K562 (cell line): Measurements from ENCODE around the gene ST3GAL5. TPM values are rescaled to one million over a fixed set of nuclear protein-coding genes. Genes with fewer than 3 reads are reported as not detected.

Experiments
- ATAC-seq: fragments of 200-7000 bp; cut with Tn5 transposase; 3 replicates; pipeline ENCODE4 v1.9.1; 2020; ENCODE audit warnings: moderate library complexity
- BruUV-seq: library from RNA; stranded (reverse); fragments of 400-500 nt; replicated peaks from 2 replicates; lab custom pipeline; 2021; lab: Mats Ljungman, UMichigan
- CTCF ChIA-PET: fragments of 300-600 bp; formaldehyde crosslinking; extraction: SDS; loops from one replicate; lab custom pipeline; 2021; ENCODE audit warnings: low intra/inter-chr PET ratio; lab: Yijun Ruan, JAX
- POLR2A ChIA-PET: fragments of 300-600, 350-650 bp; sonication (Branson Sonifier 250); formaldehyde crosslinking; extraction: SDS; loops from one replicate; lab custom pipeline; 2021; ENCODE audit warnings: antibody characterized with exemption, inconsistent platforms; lab: Yijun Ruan, JAX
- DNase-seq, 4 experiments: peaks; one replicate each; pipeline versions ENCODE4 v3.0.0 to v3.0.0-alpha.2; 2011 to 2018; ENCODE audit warnings: low spot score in 3 of 4, mixed read lengths in 3 of 4; ENCODE audit errors: extremely low read depth in 1 of 4
- FAIRE-seq: peaks from 2 replicates; lab custom pipeline; 2011; peaks lifted over from hg19 to GRCh38; lab: Jason Lieb, UNC
- H2AFZ ChIP-seq: 2 replicates; pipeline ENCODE4 v1.6.0; 2011; ENCODE audit warnings: low read depth, low read length, control low read depth, inconsistent platforms
- H3K27ac ChIP-seq: fragments of 200-600 bp; 3 replicates; pipeline ENCODE4 v1.8.0; 2011; ENCODE audit warnings: low read depth, mild to moderate bottlenecking, control low read depth, inconsistent platforms, low read length, moderate library complexity, mixed read lengths; ENCODE audit errors: extremely low read depth
- H3K27me3 ChIP-seq, 2 experiments: fragments of 300-600 bp in 1 of 2; 2 replicates in 1 of 2; 3 replicates in 1 of 2; pipeline versions ENCODE4 v1.6.0 to v1.8.0; 2011; ENCODE audit warnings: inconsistent platforms in 2 of 2, low read length in 2 of 2, mild to moderate bottlenecking in 1 of 2, mixed read lengths in 1 of 2, moderate library complexity in 1 of 2; ENCODE audit not compliant: control insufficient read depth in 2 of 2, insufficient read depth in 2 of 2
- H3K36me3 ChIP-seq: fragments of 300-600 bp; 3 replicates; pipeline ENCODE4 v1.8.0; 2011; ENCODE audit warnings: mild to moderate bottlenecking, low read length, inconsistent platforms; ENCODE audit not compliant: control insufficient read depth, insufficient read depth
- H3K4me1 ChIP-seq, 2 experiments: fragments of 200-600 bp in 1 of 2; replicated peaks in 1 of 2; 2 replicates in 1 of 2; 3 replicates in 1 of 2; pipeline versions ENCODE4 v1.5.1 to v1.8.0; 2011; ENCODE audit warnings: inconsistent platforms in 2 of 2, low read length in 2 of 2, mild to moderate bottlenecking in 1 of 2, mixed read lengths in 1 of 2, moderate library complexity in 1 of 2; ENCODE audit not compliant: control insufficient read depth in 2 of 2, insufficient read depth in 2 of 2
- H3K4me2 ChIP-seq: 2 replicates; pipeline ENCODE4 v1.6.1; 2011; ENCODE audit warnings: low read length, control low read depth, inconsistent platforms, mixed read lengths; ENCODE audit not compliant: insufficient read depth
- H3K4me3 ChIP-seq: fragments of 200-600 bp; sonication (generic), shearing (Covaris generic); 2 replicates; pipeline ENCODE4 v1.5.1; 2016; ENCODE audit warnings: control low read depth, inconsistent platforms
- H3K79me2 ChIP-seq: fragments of 200-600 bp; 3 replicates; pipeline ENCODE4 v1.8.0; 2011; ENCODE audit warnings: low read length, inconsistent platforms; ENCODE audit not compliant: control insufficient read depth, insufficient read depth
- H3K9ac ChIP-seq, 2 experiments: 2 replicates each; pipeline versions ENCODE4 v1.6.0 to v1.6.1; 2011; ENCODE audit warnings: low read depth in 2 of 2, low read length in 2 of 2, control low read depth in 1 of 2, inconsistent platforms in 1 of 2, mild to moderate bottlenecking in 1 of 2, mixed read lengths in 1 of 2; ENCODE audit not compliant: insufficient read depth in 1 of 2
- H3K9me1 ChIP-seq: one replicate; pipeline ENCODE4 v1.6.0; 2011; ENCODE audit warnings: inconsistent platforms, mild to moderate bottlenecking, low read length, moderate library complexity; ENCODE audit not compliant: control insufficient read depth, insufficient read depth
- H3K9me3 ChIP-seq: replicated peaks from 2 replicates; pipeline ENCODE4 v1.5.1; 2011; ENCODE audit warnings: low read depth, low read length, inconsistent platforms; ENCODE audit not compliant: control insufficient read depth, insufficient read depth
- H4K20me1 ChIP-seq: replicated peaks from 2 replicates; pipeline ENCODE4 v1.6.1; 2011; ENCODE audit warnings: low read length, inconsistent platforms, mixed read lengths; ENCODE audit not compliant: control insufficient read depth, insufficient read depth
- ATF2 ChIP-seq: sonication (generic); formaldehyde crosslinking; IDR thresholded peaks from 2 replicates; pipeline ENCODE4 v1.8.1; 2022; ENCODE audit warnings: missing genetic modification reagents
- CBX5 ChIP-seq: IDR thresholded peaks from 2 replicates; pipeline ENCODE4 v1.6.1; 2014; ENCODE audit warnings: low read depth, borderline replicate concordance
- CCNT2 ChIP-seq: IDR thresholded peaks from 2 replicates; pipeline ENCODE4 v1.6.1; 2011; ENCODE audit warnings: borderline replicate concordance, low read depth, mild to moderate bottlenecking, moderate library complexity, mixed read lengths, low read length; ENCODE audit not compliant: insufficient read length; ENCODE audit errors: extremely low read depth
- MAX ChIP-seq: sonication (generic); formaldehyde crosslinking; IDR thresholded peaks from 2 replicates; pipeline ENCODE4 v1.9.0; 2022; ENCODE audit warnings: mild to moderate bottlenecking, missing genetic modification reagents
- SETDB1 ChIP-seq: IDR thresholded peaks from one replicate; pipeline ENCODE4 v1.6.1; 2012; ENCODE audit warnings: low read length, control low read depth, inconsistent platforms
- SNIP1 ChIP-seq: fragments of 450-650 bp; IDR thresholded peaks from 2 replicates; pipeline ENCODE4 v1.7.1; 2017; ENCODE audit warnings: low read depth, mild to moderate bottlenecking
- ZKSCAN3 ChIP-seq: fragments of 250-450 bp; sonication (Bioruptor Pico); IDR thresholded peaks from 2 replicates; pipeline ENCODE4 v1.4.0; 2020
- WGBS: fragments of 100-300 bp; shearing (Covaris generic); methylation state at CpG from one replicate; pipeline ENCODE4 v1.1.6; 2016; ENCODE audit warnings: low coverage, mixed read lengths; ENCODE audit not compliant: insufficient coverage; ENCODE audit errors: missing lambda C conversion rate; 5-methylcytosine and 5-hydroxymethylcytosine counted together
- in situ Hi-C: fragments of 300-500 bp; cut with MboI; formaldehyde crosslinking; loops from 4 replicates; pipeline ENCODE4 v1.15.0; 2018; ENCODE audit warnings: inconsistent platforms, mixed read lengths
- intact Hi-C: fragments of 100-400 bp; cut with micrococcal nuclease; formaldehyde crosslinking; loops from 2 replicates; pipeline ENCODE4 v1.14.2; 2022
- polyA plus RNA-seq, 8 experiments: library from polyadenylated mRNA; depleted of rRNA in 4 of 8; stranded (reverse) in 5 of 8; unstranded in 3 of 8; fragments of >200 nt; fragmentation: Nextera tagmentation in 2 of 8; fragmentation: Illumina TruSeq in 1 of 8; extraction: Ambion mirVana in 2 of 8; extraction: Trizol in 1 of 8; gene quantifications; 2 replicates each; pipeline versions ENCODE4 v1.2.1 to v1.2.3, GENCODE V29; 2011 to 2014; ENCODE audit warnings: inconsistent platforms in 1 of 8, missing spikeins in 1 of 8
- total RNA-seq, 7 experiments: library from RNA; depleted of rRNA in 6 of 7; stranded (reverse); fragments of >200 nt in 6 of 7; fragmentation: Illumina TruSeq in 2 of 7; extraction: Trizol in 2 of 7; gene quantifications; 2 replicates each; pipeline versions ENCODE4 v1.2.1 to v1.2.3, GENCODE V29; 2011 to 2021; ENCODE audit warnings: low replicate concordance in 1 of 7

The ST3GAL5 gene
- total and polyA plus RNA-seq, 9 of the 15 experiments (the other 6 are each of a cell fraction or from before 2014, with no cell fraction given), result 1.6 to 10.0 (median 4.2) TPM

GRCh38 chr2:85844486-85844885, 44.3 kb downstream of the ST3GAL5 start:
- H3K4me3 ChIP-seq, result no peak overlapping the region
- no peaks in the 10 kb centered on the region for H3K9me1 ChIP-seq
- no peaks in the 10 kb centered on the region for H3K27me3 ChIP-seq
- no peaks in the 10 kb centered on the region for H3K79me2 ChIP-seq
- BruUV-seq, result no TSS peak
- ChIA-PET CTCF (no interaction called here), POLR2A (interaction anchor here (0.6 kb wide), 1 partner anchor 251 kb away, joined by 3 read pairs; no protein-coding TSS in a partner anchor)
- in situ Hi-C loops (no loop called here), intact Hi-C loops (no loop called here)
- ATAC-seq (no peak), FAIRE-seq (no peak), DNase-seq (no peak)
- no peak overlapping the region for H3K27ac ChIP-seq
- H3K9me3 ChIP-seq, result no peaks in the 10 kb centered on the region
- WGBS, result 42% methylated on average over 4 of the region's 4 CpGs
- peaks cover 2% of the 10 kb centered on the region; the same call in 1 of the 3 replicates for H3K36me3 ChIP-seq
- H3K4me1 ChIP-seq, result peaks cover 1 to 7% of the 10 kb centered on the region in 2 experiments; a peak in 3 of 5 replicates
- no peak overlapping the region for H3K9ac ChIP-seq
- no peak overlapping the region for H3K4me2 ChIP-seq
- no peak for TF ChIP-seq CCNT2
- no peak for TF ChIP-seq ZKSCAN3 (CRISPR knock-in tag)
- TF ChIP-seq MAX, result no peak
- no peak for TF ChIP-seq SNIP1
- TF ChIP-seq ATF2 (CRISPR knock-in tag), result no peak
- no peak for TF ChIP-seq SETDB1
- no peak for TF ChIP-seq CBX5
- H4K20me1 ChIP-seq, result no peaks in the 10 kb centered on the region
- H2AFZ ChIP-seq, result no peak overlapping the region
